AG04449 (cell line): ENCODE data around the gene PCDHGC5.

Experiments
- CTCF ChIA-PET: fragments of 350-600 bp; formaldehyde crosslinking; extraction: SDS; loops from one replicate; lab custom pipeline; 2021; ENCODE audit warnings: antibody characterized with exemption; lab: Yijun Ruan, JAX
- POLR2A ChIA-PET: fragments of 400-600, 350-600 bp; formaldehyde crosslinking; extraction: SDS; loops from one replicate; lab custom pipeline; 2020; ENCODE audit warnings: antibody characterized with exemption, inconsistent platforms; lab: Yijun Ruan, JAX
- DNase-seq: peaks from one replicate; pipeline ENCODE4 v3.0.0-alpha.2; 2010; ENCODE audit warnings: low read depth, low spot score
- H3K4me3 ChIP-seq: 2 replicates; pipeline ENCODE4 v1.5.1; 2011; ENCODE audit warnings: low read depth, mild to moderate bottlenecking, control low read depth, low read length
- TF ChIP-seq, protein P1 (sequence below): IDR thresholded peaks from one replicate; pipeline ENCODE4 v1.5.1; 2011; ENCODE audit warnings: mild to moderate bottlenecking, moderate library complexity, low read length, control low read depth, inconsistent platforms; ENCODE audit not compliant: insufficient read depth; ENCODE audit errors: missing control alignments

Gene PCDHGC5

DNA sequence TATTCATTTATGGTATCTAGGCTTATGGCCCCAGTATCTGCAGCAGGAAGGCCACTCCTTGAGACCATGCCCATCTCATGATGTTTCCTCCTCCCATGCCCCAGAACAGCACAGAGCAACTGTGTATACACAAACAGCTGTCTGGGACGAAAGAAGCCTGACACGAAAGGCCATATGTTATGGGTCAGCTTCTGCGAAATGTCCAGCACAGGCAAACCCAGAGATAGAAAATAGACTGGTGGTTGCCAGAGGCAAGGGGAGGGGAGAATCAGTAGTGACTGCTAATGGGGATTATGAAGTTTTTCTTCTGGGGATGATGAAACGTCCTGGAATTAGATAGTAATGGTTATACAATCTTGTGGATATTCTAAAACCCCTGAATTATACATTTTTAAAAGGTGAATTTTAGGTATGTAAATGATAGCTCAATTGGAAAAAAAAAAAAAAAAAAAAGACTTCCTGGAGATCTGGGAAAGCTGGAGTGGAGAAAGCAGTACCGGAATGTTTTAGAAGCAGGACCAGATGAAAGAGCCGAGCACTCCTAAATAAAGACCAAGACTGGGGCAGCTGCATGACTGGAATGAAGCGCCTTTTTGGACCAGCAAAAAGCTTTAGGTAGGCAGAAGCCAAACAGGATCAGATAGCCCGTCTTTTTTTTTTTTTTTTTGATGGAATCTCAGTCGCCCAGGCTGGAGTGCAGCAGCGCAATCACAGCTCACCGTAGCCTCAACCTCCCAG, 29.2 kb downstream of the PCDHGC5 start:
- CTCF ChIA-PET, result interaction anchor here (0.7 to 27.6 kb wide), 7 partner anchors 9 to 101 kb away, joined by 3 to 856 read pairs (median 3); partner anchors contain the start of genes PCDHGA10, PCDHGA11, PCDHGA12 and PCDHGB7
- POLR2A ChIA-PET, result interaction anchor here (0.6 to 2.2 kb wide), 4 partner anchors 9 to 43 kb away, joined by 3 to 14 read pairs (median 4); partner anchors contain the start of gene PCDHGC3
- no peak for DNase-seq
- TF ChIP-seq, protein P1, sequence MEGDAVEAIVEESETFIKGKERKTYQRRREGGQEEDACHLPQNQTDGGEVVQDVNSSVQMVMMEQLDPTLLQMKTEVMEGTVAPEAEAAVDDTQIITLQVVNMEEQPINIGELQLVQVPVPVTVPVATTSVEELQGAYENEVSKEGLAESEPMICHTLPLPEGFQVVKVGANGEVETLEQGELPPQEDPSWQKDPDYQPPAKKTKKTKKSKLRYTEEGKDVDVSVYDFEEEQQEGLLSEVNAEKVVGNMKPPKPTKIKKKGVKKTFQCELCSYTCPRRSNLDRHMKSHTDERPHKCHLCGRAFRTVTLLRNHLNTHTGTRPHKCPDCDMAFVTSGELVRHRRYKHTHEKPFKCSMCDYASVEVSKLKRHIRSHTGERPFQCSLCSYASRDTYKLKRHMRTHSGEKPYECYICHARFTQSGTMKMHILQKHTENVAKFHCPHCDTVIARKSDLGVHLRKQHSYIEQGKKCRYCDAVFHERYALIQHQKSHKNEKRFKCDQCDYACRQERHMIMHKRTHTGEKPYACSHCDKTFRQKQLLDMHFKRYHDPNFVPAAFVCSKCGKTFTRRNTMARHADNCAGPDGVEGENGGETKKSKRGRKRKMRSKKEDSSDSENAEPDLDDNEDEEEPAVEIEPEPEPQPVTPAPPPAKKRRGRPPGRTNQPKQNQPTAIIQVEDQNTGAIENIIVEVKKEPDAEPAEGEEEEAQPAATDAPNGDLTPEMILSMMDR, result no peak
- H3K4me3 ChIP-seq, result no peak overlapping the region

DNA sequence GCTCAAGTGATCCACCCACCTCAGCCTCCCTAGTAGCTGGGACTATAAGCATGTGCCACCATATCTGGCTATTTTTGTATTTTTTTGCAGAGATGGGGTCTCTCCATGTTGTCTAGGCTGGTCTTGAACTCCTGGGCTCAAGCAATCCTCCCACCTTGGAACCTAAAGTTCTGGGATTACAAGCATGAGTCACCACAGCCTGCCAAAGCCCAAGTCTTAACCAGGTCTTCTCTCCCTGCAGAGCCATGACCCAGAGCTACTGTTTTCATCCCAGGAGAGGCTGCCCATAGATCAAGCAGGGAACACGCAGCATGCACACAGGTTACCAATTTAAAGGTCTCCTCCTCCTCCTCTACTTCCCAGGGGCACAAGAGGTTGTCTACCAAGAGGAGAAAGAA, 29.7 kb downstream of the PCDHGC5 start:
- TF ChIP-seq, protein P1, result no peak
- no peak overlapping the region for H3K4me3 ChIP-seq
- DNase-seq, result no peak
- POLR2A ChIA-PET, result interaction anchor here (0.9 to 2.2 kb wide), 2 partner anchors 11 to 43 kb away, joined by 3 to 14 read pairs; partner anchors contain the start of gene PCDHGC3
- CTCF ChIA-PET, result interaction anchor here (0.7 to 27.6 kb wide), 6 partner anchors 20 to 101 kb away, joined by 3 to 856 read pairs (median 4); partner anchors contain the start of genes PCDHGA10, PCDHGA11, PCDHGA12 and PCDHGB7

DNA sequence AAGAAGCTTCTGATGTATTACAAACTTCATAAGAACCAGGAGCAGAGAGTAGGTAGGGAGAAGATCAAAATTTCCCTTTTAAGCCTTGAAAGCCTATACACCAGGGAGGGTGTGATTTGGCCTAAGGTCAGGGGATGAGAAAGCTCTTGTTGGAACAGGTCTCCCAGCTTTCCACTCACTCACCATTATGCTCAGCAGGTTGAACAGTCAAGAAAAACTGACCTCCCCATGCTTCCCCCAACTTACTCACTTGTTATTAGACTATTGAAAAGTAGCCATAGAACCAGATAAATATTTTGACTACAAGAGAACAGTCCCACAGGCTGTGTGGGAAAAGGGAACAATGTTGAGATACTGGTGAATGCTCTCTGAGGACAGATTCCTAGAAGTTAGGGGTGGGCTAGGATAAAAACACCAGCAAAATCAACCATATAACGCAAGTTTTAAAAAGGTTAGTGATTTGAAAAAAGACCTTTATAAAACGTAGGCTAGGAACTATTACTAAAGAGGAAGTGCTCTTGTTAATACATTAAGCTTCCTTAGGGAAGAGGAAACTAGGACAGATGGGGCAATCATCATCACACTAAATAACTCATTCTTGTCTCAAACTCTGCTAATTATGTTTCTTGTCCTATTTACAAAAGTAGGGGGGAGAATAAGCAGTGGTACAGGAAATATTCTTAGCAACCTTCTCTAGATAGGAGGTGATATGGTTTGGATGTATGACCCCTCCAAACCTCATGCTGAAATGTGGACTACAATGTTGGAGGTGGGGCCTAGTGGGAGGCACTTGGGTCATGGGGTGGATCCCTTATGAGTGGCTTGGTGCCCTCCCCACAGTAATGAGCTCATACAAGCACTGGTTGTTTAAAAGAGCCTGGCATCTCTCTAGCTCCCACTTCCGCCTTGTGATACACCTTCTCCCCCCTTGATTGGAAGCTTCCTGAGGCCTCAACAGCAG, 31.0 kb downstream of the PCDHGC5 start:
- H3K4me3 ChIP-seq, result no peak overlapping the region
- no peak for DNase-seq
- ChIA-PET CTCF (interaction anchor here (0.9 to 27.6 kb wide), 10 partner anchors 9 to 199 kb away, joined by 3 to 856 read pairs (median 10); partner anchors contain the start of genes PCDHGA10, PCDHGA11, PCDHGA12 and PCDHGB7), POLR2A (interaction anchor here (1.4 to 2.2 kb wide), 5 partner anchors 12 to 90 kb away, joined by 4 to 33 read pairs (median 6); partner anchors contain the start of genes PCDHGA12, PCDHGC3 and PCDHGC5)
- TF ChIP-seq, protein P1, result no peak

DNA sequence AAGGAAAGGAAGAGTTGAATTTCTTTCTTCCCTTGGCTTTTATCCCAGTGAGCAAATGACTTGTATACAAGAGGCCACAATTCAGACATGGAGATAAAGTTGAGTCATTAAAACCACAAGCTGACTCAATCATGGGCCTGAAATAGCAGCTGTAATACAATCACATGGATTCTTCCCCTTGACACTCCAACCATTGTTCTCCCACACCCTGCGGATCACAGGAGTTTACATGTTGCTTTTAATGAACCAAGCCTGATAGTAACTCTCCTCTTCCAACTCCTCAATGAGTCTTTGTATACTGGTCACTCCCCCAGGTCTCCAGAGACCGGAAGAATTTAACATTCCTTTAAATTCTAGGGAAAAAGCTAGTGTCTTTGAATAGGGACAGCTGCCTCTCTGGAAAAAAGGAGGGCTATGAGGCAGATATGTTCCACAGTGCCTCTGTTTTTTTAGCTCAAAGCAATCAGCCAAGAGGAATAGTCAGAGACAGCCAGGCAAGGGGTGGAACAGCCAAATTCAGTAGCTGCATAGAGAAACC, 32.4 kb downstream of the PCDHGC5 start:
- peak; percentile 96 for DNase-seq
- TF ChIP-seq, protein P1, result no peak
- H3K4me3 ChIP-seq, result no peak overlapping the region
- CTCF ChIA-PET, result interaction anchor here (1.0 to 27.6 kb wide), 12 partner anchors 9 to 201 kb away, joined by 3 to 856 read pairs (median 9); partner anchors contain the start of genes DIAPH1, PCDHGA10, PCDHGA11 and PCDHGA12
- POLR2A ChIA-PET, result interaction anchor here (0.6 to 1.9 kb wide), 9 partner anchors 13 to 158 kb away, joined by 3 to 33 read pairs (median 4); partner anchors contain the start of genes PCDHGA12, PCDHGA5, PCDHGC3 and PCDHGC5

DNA sequence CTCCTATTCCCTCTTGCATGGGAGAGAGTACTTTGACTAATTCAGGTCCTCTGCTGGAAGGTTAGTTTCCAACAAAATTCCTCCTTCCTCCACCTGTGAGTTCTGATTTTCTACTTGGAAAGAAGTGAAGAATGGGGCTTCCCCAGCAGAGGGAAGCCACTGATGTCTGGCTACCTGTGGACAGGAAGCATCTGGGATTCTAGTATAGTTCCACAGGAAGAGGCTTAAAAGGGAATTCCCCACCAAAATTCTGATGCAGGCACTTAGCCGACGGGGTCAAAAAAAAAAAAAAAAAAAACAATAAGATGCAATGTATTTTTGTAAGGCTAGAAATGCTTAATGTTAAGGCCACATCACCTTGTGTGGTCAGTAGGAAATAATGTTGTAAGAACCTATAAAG, 33.4 kb downstream of the PCDHGC5 start:
- CTCF ChIA-PET, result interaction anchor here (1.0 to 27.6 kb wide), 11 partner anchors 8 to 184 kb away, joined by 3 to 856 read pairs (median 13); partner anchors contain the start of genes DIAPH1, PCDHGA10, PCDHGA11 and PCDHGA12

More for the DNA sequence above, 33.4 kb downstream of the PCDHGC5 start:
- no peak for DNase-seq
- H3K4me3 ChIP-seq, result no peak overlapping the region
- TF ChIP-seq, protein P1, result no peak
- POLR2A ChIA-PET, result interaction anchor here (0.9 to 1.2 kb wide), 2 partner anchors 27 to 45 kb away, joined by 3 read pairs; no protein-coding TSS in a partner anchor
